ENCODE data around the gene KRT34. TPM values are rescaled to one million over a fixed set of nuclear protein-coding genes. Genes with fewer than 3 reads are reported as not detected.

The KRT34 gene
- total RNA-seq, 1 experiment from 2014 or later: not detected

- no peak for TF ChIP-seq EZH2phosphoT487 (IDR thresholded peaks at IDR 0.05; ENCODE audit: borderline replicate concordance)
- TF ChIP-seq RAD21 (IDR thresholded peaks at IDR 0.05; ENCODE audit: low read depth): peak; percentile 90
Observed at GRCh38 chr17:41329279-41329948, 52.7 kb downstream of the KRT34 start (continued).

- H3K27me3 ChIP-seq (ENCODE audit: insufficient read depth, low read length): no peaks in the 10 kb centered on the region
- ChIA-PET CTCF (interaction anchor here (1.7 to 2.0 kb wide), 3 partner anchors 419 to 525 kb away, joined by 5 to 6 read pairs (median 6); no protein-coding TSS in a partner anchor), RAD21 (ENCODE audit: low non-redundant PET in 1 of 2, low total read pairs in 2 of 2, uncharacterized antibody in 2 of 2, unreplicated experiment in 2 of 2) (no interaction called here), POLR2A (no interaction called here)
- H3K36me3 ChIP-seq (ENCODE audit: control insufficient read depth in 1 of 2, insufficient read depth in 2 of 2, low read length in 2 of 2): no peaks in the 10 kb centered on the region
- H3K9ac ChIP-seq (ENCODE audit: low read length): no peak overlapping the region
- no peaks in the 10 kb centered on the region for H3K9me2 ChIP-seq (ENCODE audit: insufficient read depth)
- H4K20me1 ChIP-seq (ENCODE audit: insufficient read depth): no peaks in the 10 kb centered on the region
- H3K27ac ChIP-seq (ENCODE audit: low read depth, low read length): peak overlapping the region; percentile 16; the same call in 1 of the 2 replicates
- no peak for TF ChIP-seq REST (IDR thresholded peaks at IDR 0.05; ENCODE audit: low read depth)
- TF ChIP-seq ZFX (IDR thresholded peaks at IDR 0.05): no peak
- no peak for TF ChIP-seq ATF3 (IDR thresholded peaks at IDR 0.05)
- no peak for TF ChIP-seq TCF7L2 (IDR thresholded peaks at IDR 0.05; ENCODE audit: borderline replicate concordance, extremely low read depth, insufficient read depth, insufficient read length)
- TF ChIP-seq JUND (IDR thresholded peaks at IDR 0.05): no peak
- no peak for TF ChIP-seq POLR2A (IDR thresholded peaks at IDR 0.05; ENCODE audit: borderline replicate concordance, extremely low read depth, insufficient read depth, insufficient read length)
- no peak for TF ChIP-seq SIN3A (IDR thresholded peaks at IDR 0.05; ENCODE audit: low read depth)
- no peak for TF ChIP-seq MAX (IDR thresholded peaks at IDR 0.05)
- no peak for TF ChIP-seq EGR1 (IDR thresholded peaks at IDR 0.05; ENCODE audit: low read depth)
- H2AFZ ChIP-seq (ENCODE audit: low read depth, low read length, poor library complexity, severe bottlenecking): no peak overlapping the region
- ATAC-seq: no peak
- intact Hi-C loops (cut with micrococcal nuclease): loop anchor here (10.0 kb wide), 1 partner anchor 703 kb away; no protein-coding TSS in a partner anchor
- H3K4me3 ChIP-seq (replicated peaks in 1 of 2; ENCODE audit: low read depth in 1 of 2, low read length in 2 of 2): no peak overlapping the region
- H3K9me3 ChIP-seq (ENCODE audit: control insufficient read depth in 1 of 2, insufficient read depth in 1 of 2, low read depth in 1 of 2, low read length in 2 of 2): peaks cover 0 to 12% of the 10 kb centered on the region in 2 experiments; a peak in 1 of 4 replicates
- BruUV-seq (replicated peaks): no TSS peak
- DNase-seq (ENCODE audit: low read depth, low spot score): no peak
- no peaks in the 10 kb centered on the region for H3K79me2 ChIP-seq (ENCODE audit: insufficient read depth, low read length)
- H3K4me2 ChIP-seq (ENCODE audit: low read length): no peak overlapping the region
- peaks cover 6 to 26% of the 10 kb centered on the region in 2 experiments; a peak in 3 of 4 replicates for H3K4me1 ChIP-seq (ENCODE audit: control insufficient read depth in 1 of 2, insufficient read depth in 2 of 2, low read length in 2 of 2)
Observed at GRCh38 chr17:41328207-41328606, 53.9 kb downstream of the KRT34 start.

Other genes with a start within 250 kb of the KRT34 start
- gene KRTAP4-6, start 241.8 kb downstream of the KRT34 start, total RNA-seq (2021; ENCODE audit: unreplicated experiment): not detected
- not detected for gene KRTAP4-5, start 232.5 kb downstream of the KRT34 start, total RNA-seq (2021; ENCODE audit: unreplicated experiment)
- not detected for gene KRTAP4-4, start 221.6 kb downstream of the KRT34 start, total RNA-seq (2021; ENCODE audit: unreplicated experiment)
- not detected for gene KRTAP4-3, start 214.1 kb downstream of the KRT34 start, total RNA-seq (2021; ENCODE audit: unreplicated experiment)
- not detected for gene KRTAP4-2, start 204.1 kb downstream of the KRT34 start, total RNA-seq (2021; ENCODE audit: unreplicated experiment)
- not detected for gene KRTAP4-1, start 197.4 kb downstream of the KRT34 start, total RNA-seq (2021; ENCODE audit: unreplicated experiment)
- gene KRTAP9-1, start 192.4 kb downstream of the KRT34 start, total RNA-seq (2021; ENCODE audit: unreplicated experiment): not detected
- not detected for gene KRTAP9-2, start 155.7 kb downstream of the KRT34 start, total RNA-seq (2021; ENCODE audit: unreplicated experiment)
- not detected for gene KRTAP9-3, start 149.9 kb downstream of the KRT34 start, total RNA-seq (2021; ENCODE audit: unreplicated experiment)
- gene KRTAP9-8, start 144.3 kb downstream of the KRT34 start, total RNA-seq (2021; ENCODE audit: unreplicated experiment): not detected
- not detected for gene KRTAP9-4, start 132.6 kb downstream of the KRT34 start, total RNA-seq (2021; ENCODE audit: unreplicated experiment)
- gene KRTAP9-9, start 126.9 kb downstream of the KRT34 start, total RNA-seq (2021; ENCODE audit: unreplicated experiment): not detected
- gene KRTAP9-6, start 116.9 kb downstream of the KRT34 start, total RNA-seq (2021; ENCODE audit: unreplicated experiment): not detected
- not detected for gene KRTAP9-7, start 106.6 kb downstream of the KRT34 start, total RNA-seq (2021; ENCODE audit: unreplicated experiment)
- 0.22 TPM for gene KRTAP29-1, start 79.5 kb downstream of the KRT34 start, total RNA-seq (2021; ENCODE audit: unreplicated experiment)
- gene KRTAP16-1, start 73.0 kb downstream of the KRT34 start, total RNA-seq (2021; ENCODE audit: unreplicated experiment): not detected
- not detected for gene KRTAP17-1, start 66.6 kb downstream of the KRT34 start, total RNA-seq (2021; ENCODE audit: unreplicated experiment)
- not detected for gene KRT33A, start 31.5 kb downstream of the KRT34 start, total RNA-seq (2021; ENCODE audit: unreplicated experiment)
- gene KRT33B, start 12.5 kb downstream of the KRT34 start, total RNA-seq (2021; ENCODE audit: unreplicated experiment): not detected
- gene KRT31, start 15.3 kb upstream of the KRT34 start, total RNA-seq (2021; ENCODE audit: unreplicated experiment): not detected
- gene KRT37, start 42.3 kb upstream of the KRT34 start, total RNA-seq (2021; ENCODE audit: unreplicated experiment): not detected
- gene KRT38, start 58.7 kb upstream of the KRT34 start, total RNA-seq (2021; ENCODE audit: unreplicated experiment): not detected
- gene KRT32, start 85.1 kb upstream of the KRT34 start, total RNA-seq (2021; ENCODE audit: unreplicated experiment): 0.42 TPM
- gene KRT35, start 98.8 kb upstream of the KRT34 start, total RNA-seq (2021; ENCODE audit: unreplicated experiment): not detected
- gene KRT36, start 107.6 kb upstream of the KRT34 start, total RNA-seq (2021; ENCODE audit: unreplicated experiment): not detected
- gene KRT13, start 123.3 kb upstream of the KRT34 start, total RNA-seq (2021; ENCODE audit: unreplicated experiment): 3.7 TPM
- gene KRT15, start 136.6 kb upstream of the KRT34 start, total RNA-seq (2021; ENCODE audit: unreplicated experiment): 37.1 TPM
- gene KRT19, start 146.0 kb upstream of the KRT34 start, total RNA-seq (2021; ENCODE audit: unreplicated experiment): 1,248 TPM
- 0.15 TPM for gene KRT9, start 189.8 kb upstream of the KRT34 start, total RNA-seq (2021; ENCODE audit: unreplicated experiment)
- not detected for gene KRT14, start 204.6 kb upstream of the KRT34 start, total RNA-seq (2021; ENCODE audit: unreplicated experiment)
- gene KRT16, start 230.5 kb upstream of the KRT34 start, total RNA-seq (2021; ENCODE audit: unreplicated experiment): 0.61 TPM
- gene KRT17, start 242.3 kb upstream of the KRT34 start, total RNA-seq (2021; ENCODE audit: unreplicated experiment): not detected

Measured in HCT116 (cell line).